Hematopoietic multipotent progenitor cell treated with erythropoietin and hydrocortisone succinate and interleukin-3 and kit ligand, for 6 days (in vitro differentiated cells): ENCODE results near the gene CLEC18A.
"Not testable (repeated sequence)": the region's sequence is repeated elsewhere in the genome, so short reads cannot be mapped to it uniquely, and the experiment has no call there.

Experiments
- DNase-seq: peaks from one replicate; pipeline ENCODE4 v3.0.0-alpha.2; 2015

Gene CLEC18A

DNA sequence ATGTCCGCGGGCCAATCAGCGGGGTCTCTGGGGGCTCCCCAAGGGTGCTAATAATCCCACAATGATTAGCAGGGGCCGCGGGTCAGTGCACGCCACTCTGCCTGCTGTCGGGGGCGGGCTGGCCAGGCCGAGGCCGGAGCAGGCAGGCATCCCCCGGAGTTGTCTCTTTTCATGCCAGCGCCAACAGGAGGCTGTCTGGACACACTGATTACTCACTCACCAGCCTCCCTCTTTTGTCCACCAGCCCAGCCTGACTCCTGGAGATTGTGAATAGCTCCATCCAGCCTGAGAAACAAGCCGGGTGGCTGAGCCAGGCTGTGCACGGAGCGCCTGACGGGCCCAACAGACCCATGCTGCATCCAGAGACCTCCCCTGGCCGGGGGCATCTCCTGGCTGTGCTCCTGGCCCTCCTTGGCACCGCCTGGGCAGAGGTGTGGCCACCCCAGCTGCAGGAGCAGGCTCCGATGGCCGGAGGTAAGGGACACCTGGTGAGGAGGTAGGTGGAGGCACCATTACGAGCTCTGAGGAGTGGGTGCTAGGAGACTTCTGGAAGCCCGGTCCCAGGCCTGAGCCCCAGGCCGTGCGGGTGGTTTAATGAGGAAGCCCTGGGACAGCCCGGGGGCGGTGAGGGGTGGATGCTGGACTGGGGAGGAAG, at the start of gene CLEC18A:
CLEC18A (plus strand) TSS at position 318 of the 655 bp plus-strand sequence; CDS start at position 351, 33 bp downstream.
- not testable (repeated sequence) for DNase-seq

DNA sequence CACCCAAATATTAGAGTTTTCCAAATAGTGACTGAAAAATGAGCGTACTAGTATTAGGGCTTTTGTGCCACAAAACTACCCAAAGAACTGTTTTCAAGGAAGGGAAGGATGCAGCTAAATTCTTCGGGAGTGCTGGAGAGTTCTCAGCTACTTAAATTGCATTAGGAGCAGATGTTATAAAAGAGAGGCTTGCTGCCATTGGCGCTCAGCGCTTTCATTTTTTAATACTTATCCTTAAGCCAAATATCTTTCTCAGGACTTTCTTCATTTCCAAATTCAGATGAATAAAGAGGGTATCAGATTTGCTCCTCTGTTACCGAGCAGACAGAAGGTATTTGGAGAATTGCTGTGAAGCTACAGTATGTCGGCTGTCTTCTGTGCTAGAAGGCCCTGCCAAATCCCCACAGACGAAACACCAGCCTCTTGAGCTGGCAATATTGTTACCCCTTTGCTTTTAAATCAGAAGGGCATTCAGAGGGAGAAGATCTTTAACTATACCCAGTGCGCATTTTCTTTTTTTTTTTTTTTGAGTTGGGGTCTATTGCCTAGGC, 47.2 kb upstream of the CLEC18A start:
- DNase-seq = no peak

DNA sequence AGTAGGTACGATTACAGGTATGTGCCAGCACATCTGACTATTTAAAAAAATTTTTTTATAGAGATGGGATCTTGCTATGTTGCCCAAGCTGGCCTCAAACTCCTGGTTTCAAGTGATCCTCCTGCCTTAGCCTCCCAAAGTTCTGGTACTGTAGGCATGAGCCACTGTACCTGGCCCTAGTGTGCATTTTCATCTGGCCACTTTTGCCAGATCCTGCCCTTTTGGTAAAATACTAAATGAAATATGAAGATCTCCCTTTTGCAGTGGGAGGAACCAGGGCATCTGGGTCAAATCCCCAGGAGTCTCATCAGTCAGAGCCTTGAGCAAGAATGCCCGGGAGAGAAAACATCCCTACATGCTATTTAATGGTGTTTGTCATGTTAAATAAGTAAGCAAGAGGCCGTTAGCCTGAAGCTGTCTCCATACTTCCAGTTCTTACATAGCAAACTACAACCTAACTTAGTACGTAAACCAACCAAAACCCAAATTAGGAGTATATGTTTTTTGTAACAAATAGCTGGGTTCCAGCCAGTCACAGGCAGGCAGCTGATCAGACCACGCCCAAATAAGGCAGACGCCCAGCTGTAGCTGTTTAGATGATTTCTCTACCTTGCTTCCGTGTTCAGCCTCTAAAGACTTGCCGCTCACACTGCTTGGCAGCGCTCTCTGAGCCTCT, 46.5 kb upstream of the CLEC18A start:
- peak; percentile 36 for DNase-seq

DNA sequence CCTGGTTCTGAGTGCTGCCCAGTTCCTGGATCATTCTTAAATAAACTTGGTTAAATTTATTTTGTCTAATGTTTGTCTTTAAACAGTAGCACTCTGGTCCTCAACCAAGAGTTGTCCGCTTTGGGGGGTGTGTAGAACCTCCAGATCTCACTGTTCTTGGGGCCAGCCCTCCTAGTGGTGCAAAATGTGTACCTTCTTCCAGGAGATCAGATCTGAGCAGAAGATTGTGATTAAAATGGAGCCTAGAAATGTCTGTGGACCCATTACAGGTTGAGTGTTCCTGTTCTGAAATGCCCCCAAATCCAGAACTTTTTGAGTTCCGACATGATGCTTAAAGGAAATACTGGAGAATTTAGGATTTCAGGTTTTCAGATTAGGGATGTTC, 46.0 kb upstream of the CLEC18A start:
- DNase-seq = no peak

DNA sequence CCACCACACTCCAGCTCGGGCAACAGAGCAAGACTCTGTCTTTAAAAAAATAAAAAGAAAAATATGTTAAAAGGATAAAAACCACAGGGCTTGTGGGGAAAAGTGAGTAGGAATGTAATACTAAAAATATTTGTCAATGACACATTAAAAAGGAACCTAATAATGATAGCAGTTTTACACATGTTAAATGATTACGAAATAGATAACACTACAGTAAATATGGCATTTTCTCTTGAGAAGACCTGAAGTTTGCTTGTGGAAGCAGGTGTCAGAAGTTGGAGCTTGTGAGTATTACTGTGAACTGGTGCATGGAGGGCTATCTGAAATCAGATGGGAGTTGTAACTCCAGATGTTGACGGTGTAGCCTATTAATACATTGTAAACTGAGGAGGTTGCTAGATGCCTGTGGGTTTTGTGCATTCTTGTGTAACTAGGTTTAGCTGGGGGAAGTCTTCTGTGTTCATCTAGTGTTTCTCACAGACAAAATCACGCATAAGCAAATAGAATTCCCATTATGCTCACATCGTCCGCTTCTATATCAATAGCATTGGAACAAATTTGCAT, 44.2 kb upstream of the CLEC18A start:
- DNase-seq = no peak

DNA sequence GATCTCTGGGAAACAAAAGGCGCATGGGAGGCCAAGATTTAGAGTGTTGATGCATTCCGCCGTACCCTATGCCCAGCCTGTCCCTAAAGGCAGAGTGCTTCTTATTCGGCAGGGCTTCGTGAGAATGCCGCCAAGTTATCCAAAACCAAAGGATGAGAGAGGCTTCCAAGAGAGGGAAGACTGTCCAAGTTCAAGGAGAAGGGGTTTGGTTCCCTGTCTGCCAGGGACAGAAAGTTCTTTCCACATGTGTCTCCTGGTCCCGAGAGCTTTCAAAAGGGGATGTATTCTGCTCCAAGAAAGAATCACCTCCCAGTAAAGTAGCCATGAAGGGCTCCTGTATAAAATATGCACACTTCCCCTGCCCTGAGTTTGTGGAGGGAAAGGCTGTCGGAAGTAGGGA, 42.1 kb upstream of the CLEC18A start:
- DNase-seq = no peak

DNA sequence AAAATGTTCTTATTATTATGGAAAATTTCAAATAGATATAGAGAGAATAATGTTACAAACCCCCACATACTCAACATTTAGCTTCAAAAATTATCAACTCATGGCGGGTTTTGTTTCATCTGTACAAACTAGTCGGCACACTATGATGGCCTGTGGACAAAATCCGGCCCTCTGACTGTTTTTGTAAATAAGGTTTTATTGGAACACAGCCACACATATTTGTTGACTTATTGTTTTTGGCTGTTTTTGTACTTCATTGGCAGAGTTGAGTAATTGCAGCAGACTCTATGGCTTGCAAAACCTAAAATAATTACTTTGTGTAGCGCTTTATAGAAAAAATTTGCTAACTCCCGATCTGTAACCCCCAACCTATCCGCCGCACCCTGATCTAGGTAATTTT, 41.4 kb upstream of the CLEC18A start:
- DNase-seq = no peak

DNA sequence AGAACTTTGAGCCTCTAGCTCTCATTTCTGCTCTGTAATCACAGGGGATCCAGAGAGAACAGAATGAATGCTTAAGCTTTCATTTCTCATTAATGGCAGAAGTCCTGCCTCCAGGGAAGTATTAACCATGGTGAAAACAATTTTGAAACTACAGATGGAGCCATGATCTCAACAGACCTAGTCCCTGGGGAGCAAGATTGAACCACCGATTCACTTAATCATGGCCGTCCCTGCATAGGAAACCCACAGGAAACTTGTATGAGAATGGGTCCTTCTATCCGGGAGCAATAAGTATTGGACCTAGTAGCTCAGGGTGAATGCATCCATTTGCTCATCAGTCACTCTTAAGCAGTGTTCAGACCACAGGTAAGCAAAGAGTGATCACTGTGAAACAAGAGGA, 40.2 kb upstream of the CLEC18A start:
- DNase-seq = no peak

DNA sequence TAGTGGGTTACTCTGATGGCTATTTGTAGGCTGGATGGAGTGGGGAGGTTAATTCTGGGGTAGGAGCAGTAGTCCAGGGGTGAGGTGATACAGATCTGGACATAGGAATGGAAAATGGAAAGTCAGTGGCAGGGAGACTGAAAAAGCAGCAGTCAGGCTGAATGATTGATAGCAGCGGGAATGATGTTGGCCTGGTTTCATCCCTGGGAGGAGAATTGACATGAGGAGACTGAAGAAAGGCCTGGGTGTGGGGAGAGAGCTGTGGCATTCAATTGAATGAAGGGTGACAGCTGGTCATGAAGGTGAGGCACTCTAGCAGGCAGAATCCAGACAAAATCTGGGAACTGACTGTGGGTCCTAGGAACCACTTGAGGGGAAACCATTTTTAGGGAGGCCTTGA, 34.7 kb upstream of the CLEC18A start:
- DNase-seq = no peak

DNA sequence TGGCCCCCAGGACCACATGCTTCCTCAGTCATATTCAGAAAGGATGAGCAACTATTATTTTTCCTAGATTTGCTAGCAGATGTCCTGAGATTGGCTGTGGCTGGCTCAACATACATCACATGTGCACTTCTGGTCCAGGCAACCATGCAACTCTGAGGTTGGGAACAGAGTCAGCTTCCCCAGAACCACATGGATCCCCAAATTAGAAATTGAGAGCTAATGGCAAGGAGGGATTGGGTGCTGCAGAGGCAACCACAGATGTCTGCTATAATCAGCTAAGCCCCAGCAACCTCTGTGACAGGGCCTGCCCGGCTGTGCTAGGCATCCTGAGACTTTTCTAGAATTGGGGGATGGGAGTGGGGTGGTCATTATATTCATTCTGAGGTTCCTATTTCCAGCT, 33.8 kb upstream of the CLEC18A start:
- DNase-seq = no peak

DNA sequence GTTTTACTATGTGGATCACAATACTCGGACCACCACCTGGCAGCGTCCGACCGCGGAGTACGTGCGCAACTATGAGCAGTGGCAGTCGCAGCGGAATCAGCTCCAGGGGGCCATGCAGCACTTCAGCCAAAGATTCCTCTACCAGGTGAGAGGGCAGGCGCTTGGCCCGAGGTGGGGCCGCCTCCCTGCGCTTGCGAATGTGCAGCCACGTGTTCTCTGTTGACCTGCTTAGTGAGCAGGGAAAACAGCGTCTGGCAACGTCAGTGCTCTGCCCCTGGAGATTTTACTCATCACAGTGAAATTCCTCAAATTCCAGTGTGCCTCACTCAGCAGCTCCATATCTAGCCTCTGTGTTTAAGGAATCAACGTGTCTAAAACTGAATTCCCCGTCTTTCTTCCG, 33.4 kb upstream of the CLEC18A start:
- DNase-seq = no peak

DNA sequence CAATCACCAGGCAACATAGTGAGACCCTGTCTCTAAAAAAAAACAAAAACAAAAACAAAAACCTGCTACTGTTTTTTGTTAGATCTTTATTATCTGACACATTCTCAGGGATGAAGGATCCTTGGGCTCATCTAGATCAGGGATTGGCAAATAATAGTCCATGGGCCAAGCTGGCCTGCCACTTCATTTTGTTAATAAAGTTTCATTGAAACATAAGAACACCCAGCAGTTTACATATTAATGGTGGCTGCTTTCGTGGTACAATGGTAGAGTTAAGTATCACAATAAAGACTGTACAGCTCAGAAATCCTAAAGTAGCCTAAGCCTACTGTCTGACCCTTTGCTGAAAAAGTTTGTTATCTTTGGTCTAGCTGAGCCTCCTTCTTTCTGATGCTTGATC, 32.9 kb upstream of the CLEC18A start:
- no peak for DNase-seq

DNA sequence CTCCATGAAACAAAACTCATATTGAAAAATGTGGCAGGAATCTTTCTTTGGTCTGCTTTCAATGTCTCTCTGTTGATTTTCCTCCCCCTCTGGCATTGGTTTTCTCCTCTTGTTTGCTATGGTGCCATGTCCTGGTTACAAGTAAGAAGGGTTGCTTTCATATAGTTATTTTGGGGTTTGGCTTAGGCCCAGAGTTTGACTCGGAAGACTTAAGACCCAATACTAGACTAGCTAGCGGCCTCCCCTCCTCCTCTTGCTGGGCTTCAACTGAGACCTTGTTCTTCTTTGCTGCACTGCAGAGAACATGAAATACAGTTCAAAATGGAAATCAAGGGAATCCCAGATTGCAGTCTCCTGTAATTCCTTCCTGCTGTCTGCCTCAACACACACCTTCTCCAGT, 30.0 kb upstream of the CLEC18A start:
- DNase-seq = no peak

DNA sequence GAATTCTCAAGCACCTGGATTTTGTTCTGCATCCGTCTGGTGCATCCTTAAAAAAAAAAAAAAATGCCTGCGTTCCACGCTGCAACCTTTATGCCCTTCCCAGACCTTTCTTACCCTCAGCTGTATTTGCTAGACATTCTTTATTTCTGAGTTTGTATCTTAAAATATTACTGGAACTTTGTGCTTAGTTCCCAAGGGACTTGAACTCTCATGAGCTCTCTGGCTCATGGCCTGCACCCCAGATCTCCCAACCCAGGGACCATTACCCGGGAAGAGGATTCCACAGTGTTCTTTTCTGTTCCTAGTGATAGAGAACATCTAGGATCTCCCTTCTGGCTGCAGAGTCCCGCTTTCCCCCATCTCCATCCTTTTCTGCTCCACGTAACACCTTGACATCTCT, 28.9 kb upstream of the CLEC18A start:
- DNase-seq = no peak

DNA sequence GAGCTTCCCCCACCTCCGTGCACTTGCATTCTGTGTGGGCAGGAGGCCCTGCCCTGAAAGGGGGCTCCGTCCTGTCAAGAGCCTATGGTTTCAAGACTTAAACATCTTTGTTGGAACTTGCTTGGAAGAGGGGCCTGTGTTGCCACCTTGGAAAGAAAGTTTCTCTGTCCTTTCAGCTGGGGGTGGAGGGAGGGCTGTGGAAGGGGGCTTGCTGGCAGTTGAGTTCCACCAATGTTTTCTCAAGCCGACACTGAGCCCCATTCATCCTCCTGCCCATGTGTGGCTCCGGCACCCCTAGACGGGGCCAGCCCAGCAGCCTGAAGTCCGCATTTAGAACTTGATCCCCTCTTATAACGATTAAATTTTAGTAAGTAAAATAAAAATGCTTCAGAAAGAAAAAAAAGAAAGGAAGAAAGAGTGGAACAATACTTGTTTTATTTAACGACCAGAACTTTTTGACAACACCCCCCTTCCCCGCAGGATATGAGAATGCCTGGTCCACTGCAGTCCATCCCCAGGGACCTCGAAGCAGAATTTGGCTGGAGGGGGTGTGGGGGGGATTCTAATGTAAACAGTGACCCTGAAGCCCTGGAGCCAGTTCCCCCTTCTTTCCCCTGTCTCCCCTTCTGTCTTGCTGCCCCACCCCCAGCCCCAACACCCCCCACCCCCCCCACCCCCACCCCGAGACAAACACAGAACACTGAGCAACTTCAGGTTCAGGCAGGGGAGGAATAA, 26.9 kb upstream of the CLEC18A start:
- no peak for DNase-seq

DNA sequence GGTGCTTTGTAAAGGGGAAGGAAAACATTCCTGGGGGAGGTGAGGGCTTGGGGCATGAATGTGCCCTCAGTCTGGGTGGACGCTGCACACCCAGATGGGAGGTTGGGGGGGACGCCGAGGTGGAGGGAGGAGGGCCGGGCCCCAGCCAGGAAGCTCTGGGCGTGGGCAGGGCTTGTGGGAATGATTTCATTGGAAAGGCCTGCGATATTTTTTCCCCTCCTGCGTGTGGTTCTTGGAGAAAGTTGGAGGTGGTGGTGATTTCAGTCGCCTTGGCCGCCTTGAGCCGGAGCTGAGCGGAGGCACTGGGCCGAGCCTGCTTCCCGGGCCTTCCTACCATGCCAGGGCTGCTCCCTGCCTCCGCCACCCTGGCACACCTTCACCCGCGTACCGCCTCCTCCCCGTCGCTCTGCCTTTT, 26.4 kb upstream of the CLEC18A start:
- no peak for DNase-seq

DNA sequence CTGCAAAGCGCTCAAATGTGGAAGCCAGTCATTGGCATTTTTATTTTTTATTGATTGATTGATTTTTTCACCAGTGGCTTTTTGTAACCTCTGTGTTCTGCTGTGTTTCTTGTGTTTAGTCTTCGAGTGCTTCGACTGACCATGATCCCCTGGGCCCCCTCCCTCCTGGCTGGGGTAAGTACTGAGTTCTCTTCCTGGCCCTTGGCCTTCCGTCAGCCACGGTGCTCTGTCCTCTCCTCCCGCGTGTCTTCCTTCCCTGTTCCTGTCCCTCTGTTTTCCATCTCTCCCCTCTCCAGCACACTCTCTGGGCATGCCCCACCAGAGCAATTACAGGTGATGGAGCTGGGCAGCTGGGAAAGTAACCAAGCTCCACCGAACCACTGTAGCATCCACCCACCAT, 25.8 kb upstream of the CLEC18A start:
- no peak for DNase-seq

DNA sequence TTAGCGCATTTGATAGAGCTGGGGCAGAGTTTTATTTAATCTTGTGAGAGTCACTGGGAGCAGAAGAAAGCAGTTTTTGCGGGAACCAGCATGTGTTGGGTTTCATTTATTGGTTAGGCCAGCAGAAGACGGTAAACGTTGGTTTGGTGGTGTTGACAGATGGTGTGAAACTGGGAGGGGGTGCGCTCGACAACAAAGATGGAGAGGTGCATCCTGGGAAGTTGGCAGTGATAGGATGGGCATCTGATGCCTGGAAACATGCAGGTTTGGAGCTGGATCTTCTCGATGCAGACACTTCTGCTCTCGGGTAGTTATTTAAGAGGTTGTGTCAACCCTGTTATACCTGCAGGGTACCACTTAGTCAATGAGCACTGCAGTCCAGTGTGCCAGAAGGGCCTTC, 24.9 kb upstream of the CLEC18A start:
- DNase-seq = no peak

DNA sequence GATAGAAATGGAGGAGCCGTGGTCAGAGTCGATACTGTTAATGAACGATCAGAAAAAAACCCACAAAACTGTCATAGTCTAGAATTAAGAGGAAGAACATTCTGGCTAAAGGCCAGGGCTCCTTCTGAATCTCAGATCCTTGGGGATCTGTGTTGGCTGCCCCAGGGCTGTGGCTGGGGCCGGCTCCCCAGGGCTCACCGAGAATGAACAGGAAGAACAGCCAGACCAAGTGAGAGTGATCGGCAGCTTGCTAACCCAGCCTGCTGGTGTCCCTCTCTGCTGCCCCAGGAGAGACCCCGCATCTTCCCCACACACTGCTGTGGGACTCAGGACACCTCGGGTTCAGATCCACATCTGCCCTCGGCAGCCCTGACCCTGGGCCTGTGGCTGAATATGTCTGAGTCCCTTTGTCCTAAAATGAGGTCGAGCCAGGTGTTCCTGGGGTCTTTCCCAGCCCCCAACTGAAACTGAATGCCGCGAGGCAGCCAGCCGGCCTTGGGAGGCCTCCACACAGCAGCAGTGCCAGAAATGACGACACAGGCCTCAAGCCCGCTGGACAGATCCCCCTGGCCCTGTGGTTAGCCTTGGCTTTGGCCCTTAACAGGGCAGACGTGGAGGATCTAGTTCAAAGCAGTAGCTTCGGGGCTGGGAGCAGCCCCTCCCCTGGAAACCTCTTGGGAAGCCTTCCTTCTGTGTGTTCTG, 23.9 kb upstream of the CLEC18A start:
- DNase-seq = no peak

DNA sequence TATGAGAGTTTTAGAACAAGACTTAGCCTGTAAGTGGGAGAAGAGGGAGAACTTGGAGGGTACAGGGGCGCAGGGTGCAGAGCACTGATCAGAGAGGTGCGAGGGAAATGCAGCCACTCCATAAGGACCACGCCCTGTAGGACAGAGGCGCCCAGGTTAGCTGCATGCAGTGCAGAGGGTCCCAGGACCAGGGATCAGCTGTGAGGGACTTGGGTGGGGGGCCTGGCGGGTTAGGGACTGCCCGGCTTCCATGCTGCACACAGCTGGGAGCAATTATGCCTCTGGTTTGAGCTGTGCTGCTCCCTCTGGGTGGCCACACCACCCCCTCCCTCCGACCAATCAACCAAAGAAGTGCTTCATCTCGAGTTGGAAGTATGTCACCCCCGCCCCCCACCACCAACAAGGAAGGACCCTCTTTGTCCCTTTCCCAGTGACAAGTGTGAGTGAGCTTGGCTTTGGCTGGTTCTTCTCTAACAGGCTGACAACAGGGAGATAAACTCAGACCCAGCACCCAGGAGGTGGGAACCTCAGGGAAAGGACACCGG, 22.2 kb upstream of the CLEC18A start:
- no peak for DNase-seq

DNA sequence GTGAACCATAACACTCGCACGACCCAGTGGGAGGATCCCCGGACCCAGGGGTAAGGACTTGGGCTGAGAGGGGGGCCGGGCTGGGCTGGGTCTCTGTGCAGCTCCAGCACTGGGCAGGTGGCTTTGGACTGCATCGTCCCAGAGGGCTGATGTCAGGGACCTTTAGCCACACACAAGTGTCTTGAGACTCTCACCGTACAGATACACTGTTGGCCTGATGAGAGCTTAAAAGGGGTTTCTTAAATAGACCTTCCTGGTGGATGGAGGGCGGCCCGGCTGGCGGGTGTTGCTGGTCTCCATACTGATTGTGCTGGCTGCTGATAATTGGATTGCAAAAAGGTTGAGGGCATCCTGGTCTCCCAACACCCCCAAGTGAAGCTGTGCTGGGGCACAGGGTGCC, 21.7 kb upstream of the CLEC18A start:
- DNase-seq = no peak

DNA sequence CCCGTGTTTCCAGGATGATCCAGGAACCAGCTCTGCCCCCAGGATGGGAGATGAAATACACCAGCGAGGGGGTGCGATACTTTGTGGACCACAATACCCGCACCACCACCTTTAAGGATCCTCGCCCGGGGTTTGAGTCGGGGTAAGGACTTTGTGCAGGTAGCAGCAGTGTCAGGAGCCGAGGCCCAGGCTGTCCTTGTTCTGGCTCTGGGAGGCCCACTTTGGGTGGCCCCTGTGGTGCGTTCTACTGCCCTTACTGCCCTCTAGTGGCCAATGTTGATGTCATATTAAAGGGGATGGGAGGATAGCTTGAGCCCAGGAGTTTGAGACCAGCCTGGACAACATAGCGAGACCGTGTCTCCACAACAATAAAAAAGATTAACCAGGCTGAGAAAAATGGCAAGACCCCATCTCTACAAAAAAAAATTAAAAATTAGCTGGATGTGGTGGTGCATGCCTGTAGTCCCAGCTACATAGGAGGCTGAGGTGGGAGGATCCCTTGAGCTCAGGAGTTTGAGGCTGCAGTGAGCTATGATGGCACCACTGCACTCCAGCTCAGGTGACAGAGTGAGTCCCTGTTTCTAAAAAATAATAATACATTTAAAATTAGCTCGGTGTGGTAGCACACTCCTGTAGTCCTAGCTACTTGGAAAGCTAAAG, 20.9 kb upstream of the CLEC18A start:
- peak; percentile 89 for DNase-seq
